Muscle of leg (tissue), 9 donors: ENCODE measurements around the gene CACNB4. TPM values are rescaled to one million over a fixed set of nuclear protein-coding genes. Genes with fewer than 3 reads are reported as not detected.

Experiments
- polyA plus RNA-seq, 8 donors: library from polyadenylated mRNA; unstranded; fragments of 120-200 nt; gene quantifications; one replicate each; pipeline versions ENCODE4 v1.2.1 to v1.2.3, GENCODE V29; 2013; ENCODE audit warnings: inconsistent platforms in 1 of 8, low replicate concordance in 1 of 8; ENCODE audit not compliant: insufficient read length in 8 of 8, insufficient read depth in 1 of 8
- total RNA-seq: library from RNA; stranded (reverse); fragments of 120-200 nt; gene quantifications from one replicate; pipeline ENCODE4 v1.2.4, GENCODE V29; 2013

Gene CACNB4
- total and polyA plus RNA-seq, 9 donors: 3.1 to 7.2 (median 4.3) TPM

Other genes starting within 250 kb of the CACNB4 start
- gene STAM2, start 76.7 kb upstream of the CACNB4 start, total RNA-seq: 29.5 TPM
- 10 to 100 TPM; 15.3 to 24.3 (median 19.4) TPM for gene STAM2, start 76.7 kb upstream of the CACNB4 start, polyA plus RNA-seq
- 24.1 TPM for gene FMNL2, start 236.1 kb upstream of the CACNB4 start, total RNA-seq
- gene FMNL2, start 236.1 kb upstream of the CACNB4 start, polyA plus RNA-seq: 10 to 100 TPM; 21.5 to 36.1 (median 24.4) TPM